T-helper 1 cell treated with Interleukin-12 subunit alpha and Interleukin-12 subunit beta and Interleukin-4 antibody, amounts not matched to agents 30 μg/mL and 1 μg/mL, for 36 hours (primary cell): Measurements from ENCODE around the gene GLCCI1.

Experiments used
- H3K27ac Mint-ChIP-seq: one replicate; pipeline ENCODE4 v1.8.0; 2021; ENCODE audit warnings: mild to moderate bottlenecking, mixed read lengths
- H3K27me3 Mint-ChIP-seq: one replicate; pipeline ENCODE4 v1.8.0; 2021; ENCODE audit warnings: low read depth, mixed read lengths
- H3K36me3 Mint-ChIP-seq: one replicate; pipeline ENCODE4 v1.8.0; 2021; ENCODE audit warnings: low read depth, mixed read lengths
- H3K4me1 Mint-ChIP-seq: one replicate; pipeline ENCODE4 v1.8.0; 2021; ENCODE audit warnings: low read depth, mixed read lengths
- H3K4me3 Mint-ChIP-seq: one replicate; pipeline ENCODE4 v1.8.0; 2021; ENCODE audit warnings: mild to moderate bottlenecking, moderate library complexity, mixed read lengths
- H3K9me3 Mint-ChIP-seq: one replicate; pipeline ENCODE4 v1.8.0; 2021; ENCODE audit warnings: mixed read lengths

Gene GLCCI1

DNA sequence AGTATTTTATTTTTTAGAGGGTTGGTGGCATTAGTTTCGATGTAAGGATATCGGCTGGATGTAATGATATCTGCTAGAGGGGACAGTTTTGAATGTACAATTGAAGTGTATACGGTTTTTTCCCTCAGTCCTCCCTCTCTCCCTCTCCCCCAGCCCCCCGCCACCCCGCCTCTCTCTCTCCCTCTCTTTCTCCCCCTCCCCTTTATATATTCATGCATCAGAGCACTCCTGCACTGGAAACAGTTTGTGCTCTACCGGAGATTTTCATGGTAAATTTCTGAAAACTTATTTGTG lies 1.6 kb downstream of the GLCCI1 start:
- H3K36me3 Mint-ChIP-seq: no peaks in the 10 kb centered on the region
- peaks cover 14% of the 10 kb centered on the region for H3K4me1 Mint-ChIP-seq
- no peaks in the 10 kb centered on the region for H3K27me3 Mint-ChIP-seq
- H3K27ac Mint-ChIP-seq: no peak overlapping the region
- no peaks in the 10 kb centered on the region for H3K9me3 Mint-ChIP-seq
- no peak overlapping the region for H3K4me3 Mint-ChIP-seq

DNA sequence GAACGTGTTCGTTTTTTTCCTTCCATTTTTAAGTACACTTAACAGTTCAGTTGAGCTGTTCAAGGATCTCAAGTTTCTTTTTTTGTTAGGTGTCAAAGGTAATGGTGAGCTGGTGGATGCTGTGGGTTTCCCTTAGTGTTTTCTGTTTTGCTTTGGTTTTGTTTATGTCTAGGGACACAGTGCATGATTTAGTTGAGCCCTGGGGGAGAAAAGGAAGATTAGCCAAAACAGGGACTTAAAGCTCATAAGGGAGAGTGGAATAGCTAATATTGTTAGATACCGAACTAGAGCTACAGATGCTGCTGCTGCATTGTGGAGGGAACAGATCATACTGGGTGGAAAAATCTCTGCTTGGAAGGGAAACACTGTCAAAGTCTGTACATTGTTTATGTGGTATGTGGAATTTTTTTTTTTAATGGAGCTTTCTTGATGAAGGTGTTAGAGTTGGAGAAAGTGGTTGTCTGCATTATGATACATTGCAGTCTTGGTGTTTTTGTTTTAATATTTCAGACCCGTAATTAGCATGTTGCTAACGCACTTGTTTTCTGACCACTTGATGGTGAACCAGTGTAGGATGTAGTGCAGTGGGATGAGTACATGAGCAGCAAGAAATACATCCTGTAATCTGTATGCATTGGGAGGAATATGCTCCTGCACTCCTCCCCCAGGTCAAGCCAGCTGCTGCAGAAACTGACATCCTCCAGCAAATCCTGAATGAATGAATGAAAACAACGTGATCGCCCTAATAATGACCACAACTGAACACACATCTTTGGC lies 2.1 kb downstream of the GLCCI1 start:
- Mint-ChIP-seq H3K4me1 (peaks cover 14% of the 10 kb centered on the region), H3K27me3 (no peaks in the 10 kb centered on the region), H3K36me3 (no peaks in the 10 kb centered on the region), H3K27ac (no peak overlapping the region), H3K9me3 (no peaks in the 10 kb centered on the region), H3K4me3 (no peak overlapping the region)

DNA sequence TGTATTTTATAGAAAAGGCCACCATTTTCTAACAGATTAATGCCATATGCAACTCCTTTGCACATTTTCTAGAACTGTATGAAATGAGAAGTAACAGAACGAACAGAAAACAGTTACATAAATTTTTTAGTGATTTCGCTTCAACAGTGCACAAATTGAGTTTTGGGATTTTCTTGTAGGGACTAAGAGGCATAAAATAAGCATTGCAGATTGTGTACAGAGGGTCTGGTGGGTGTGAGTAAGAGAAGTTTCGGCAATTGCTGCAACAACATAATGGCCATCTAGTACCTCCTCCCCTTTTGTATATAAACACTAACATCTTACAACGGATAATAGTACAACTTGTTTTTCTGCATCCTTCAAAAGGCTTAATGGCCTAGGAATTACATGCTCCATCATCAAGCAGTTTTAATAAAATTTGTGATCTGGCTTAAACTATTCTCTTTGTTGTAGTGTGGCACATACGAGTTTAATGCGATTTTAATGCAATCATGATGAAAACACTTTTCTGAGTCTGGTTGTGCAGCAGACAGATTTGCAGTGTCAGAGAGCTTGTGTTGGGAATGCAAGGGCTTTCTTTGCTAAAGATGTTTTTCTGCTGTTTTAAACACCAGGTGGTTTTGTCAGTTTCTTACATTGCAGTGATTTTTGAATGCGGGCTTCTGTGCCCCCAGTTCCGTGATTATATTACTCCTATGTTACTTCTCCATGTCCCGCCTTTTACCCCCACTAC lies 2.9 kb downstream of the GLCCI1 start:
- Mint-ChIP-seq H3K27me3 (no peaks in the 10 kb centered on the region), H3K36me3 (no peaks in the 10 kb centered on the region), H3K9me3 (no peaks in the 10 kb centered on the region), H3K27ac (no peak overlapping the region), H3K4me1 (peaks cover 16% of the 10 kb centered on the region), H3K4me3 (no peak overlapping the region)

DNA sequence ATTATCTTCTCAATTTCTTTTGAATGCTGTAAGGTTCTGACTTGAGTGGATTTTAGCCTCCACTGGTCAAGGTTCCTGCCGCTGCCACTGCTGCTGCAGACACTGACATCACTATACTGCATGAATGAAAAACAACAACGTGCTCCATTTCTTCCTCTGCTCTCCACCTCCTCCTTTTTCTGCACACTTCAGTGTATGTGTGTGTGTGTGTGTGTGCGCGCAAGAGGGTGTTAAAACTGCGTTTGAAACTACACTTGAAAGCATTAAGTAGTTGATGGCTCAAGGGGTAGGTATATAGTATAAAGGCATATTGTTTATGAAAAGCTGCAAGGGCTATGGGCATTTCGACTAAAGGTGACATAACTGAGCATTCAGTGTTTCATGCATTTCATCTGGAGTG lies 3.5 kb downstream of the GLCCI1 start:
- Mint-ChIP-seq H3K27me3 (no peaks in the 10 kb centered on the region), H3K4me3 (no peak overlapping the region), H3K4me1 (peaks cover 16% of the 10 kb centered on the region), H3K36me3 (no peaks in the 10 kb centered on the region), H3K27ac (no peak overlapping the region), H3K9me3 (no peaks in the 10 kb centered on the region)

DNA sequence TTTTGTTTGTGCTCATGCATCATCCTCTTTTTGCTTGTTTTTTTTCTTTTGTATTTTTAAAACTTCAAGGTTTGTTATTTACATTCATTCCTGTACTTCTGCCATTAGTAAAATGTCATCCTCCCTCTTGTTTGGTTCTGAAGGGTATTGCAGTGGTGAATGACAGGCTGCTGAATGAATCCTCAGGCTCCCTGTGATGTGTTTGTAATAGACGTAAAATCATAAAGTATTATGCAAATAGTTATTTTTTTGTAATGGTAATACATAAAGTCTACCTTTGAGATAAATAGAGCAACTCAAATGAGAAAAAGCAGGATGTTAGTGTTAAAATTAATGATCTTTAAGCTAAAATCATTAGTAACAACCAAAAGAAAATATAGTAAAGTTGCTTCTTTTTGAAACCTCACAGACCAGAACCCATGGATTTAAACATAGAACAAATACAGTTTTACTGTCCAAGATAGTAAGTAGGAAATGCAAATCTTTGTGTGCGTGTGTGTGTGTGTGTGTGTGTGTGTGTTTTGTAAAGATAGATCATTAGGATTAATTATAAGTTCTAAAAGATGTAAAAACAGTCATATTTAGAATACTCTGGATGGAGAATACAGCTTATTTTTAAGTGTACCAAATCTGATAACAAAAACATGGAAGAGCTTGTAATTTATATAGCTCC lies 4.5 kb downstream of the GLCCI1 start:
- H3K4me3 Mint-ChIP-seq: peak overlapping the region; percentile 16
- H3K27ac Mint-ChIP-seq: no peak overlapping the region
- H3K4me1 Mint-ChIP-seq: peaks cover 15% of the 10 kb centered on the region
- H3K36me3 Mint-ChIP-seq: no peaks in the 10 kb centered on the region
- H3K27me3 Mint-ChIP-seq: no peaks in the 10 kb centered on the region
- no peaks in the 10 kb centered on the region for H3K9me3 Mint-ChIP-seq

DNA sequence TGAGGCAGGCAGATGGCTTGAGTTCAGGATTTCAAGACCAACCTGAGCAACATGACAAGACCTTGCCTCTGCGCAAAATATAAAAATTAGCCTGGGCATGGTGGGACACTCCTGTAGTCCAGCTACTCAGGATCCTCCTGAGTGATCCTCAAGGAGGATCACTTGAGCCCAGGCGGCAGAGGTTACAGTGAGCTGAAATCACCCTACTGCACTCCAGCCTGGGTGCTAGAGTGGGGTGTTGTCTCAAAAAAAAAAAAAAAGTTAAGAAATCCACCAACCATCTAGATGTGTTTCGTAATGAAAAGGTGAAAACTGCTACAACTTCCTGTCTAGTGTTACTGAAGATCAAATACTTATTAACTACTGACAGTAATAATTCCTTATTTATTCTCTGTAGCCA lies 8.1 kb downstream of the GLCCI1 start:
- Mint-ChIP-seq H3K27ac (no peak overlapping the region), H3K9me3 (no peaks in the 10 kb centered on the region), H3K4me3 (no peak overlapping the region), H3K36me3 (peaks cover 2% of the 10 kb centered on the region), H3K4me1 (peaks cover 20% of the 10 kb centered on the region), H3K27me3 (no peaks in the 10 kb centered on the region)

DNA sequence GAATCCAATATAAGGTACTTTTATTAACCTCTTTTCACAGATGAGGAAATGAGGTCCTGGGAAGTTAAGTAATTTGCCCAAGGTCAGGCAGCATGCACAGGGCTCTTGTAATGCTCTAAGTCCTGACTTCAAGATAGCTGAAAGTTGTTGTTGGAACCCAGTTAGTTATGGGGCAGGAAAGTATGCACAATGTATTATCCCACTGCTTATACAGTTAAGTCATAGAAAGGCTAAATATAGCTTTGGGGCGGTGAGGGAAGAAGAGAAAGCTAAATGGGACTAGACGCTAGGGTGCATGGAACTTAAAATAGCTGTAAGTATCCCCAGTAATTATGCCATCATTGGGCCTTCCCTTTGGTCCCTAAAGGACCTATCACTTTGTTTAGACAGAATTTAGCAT lies 9.2 kb downstream of the GLCCI1 start:
- Mint-ChIP-seq H3K36me3 (peaks cover 5% of the 10 kb centered on the region), H3K4me1 (peaks cover 20% of the 10 kb centered on the region), H3K4me3 (no peak overlapping the region), H3K27ac (no peak overlapping the region), H3K9me3 (no peaks in the 10 kb centered on the region), H3K27me3 (no peaks in the 10 kb centered on the region)

DNA sequence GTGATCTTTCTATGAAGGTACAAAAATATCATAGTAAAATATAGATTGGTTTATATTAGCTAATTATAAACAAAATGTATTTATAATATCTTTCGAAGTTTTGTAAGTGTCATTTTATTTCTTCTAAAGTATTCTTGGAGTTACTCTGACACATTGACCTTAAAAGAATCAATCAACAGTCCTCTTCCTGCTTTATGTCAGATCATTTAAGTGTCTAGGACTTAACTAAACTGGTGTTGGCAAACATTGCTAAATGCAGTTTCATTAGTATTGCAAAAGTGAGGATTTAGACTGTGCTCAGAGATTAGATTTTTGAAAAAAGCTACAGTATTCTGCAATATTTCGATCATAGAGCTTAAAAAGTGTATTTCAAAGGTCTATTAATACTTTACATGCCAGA lies 10.3 kb downstream of the GLCCI1 start:
- peaks cover 5% of the 10 kb centered on the region for H3K36me3 Mint-ChIP-seq
- no peaks in the 10 kb centered on the region for H3K9me3 Mint-ChIP-seq
- H3K4me3 Mint-ChIP-seq: no peak overlapping the region
- no peak overlapping the region for H3K27ac Mint-ChIP-seq
- H3K27me3 Mint-ChIP-seq: no peaks in the 10 kb centered on the region
- peaks cover 14% of the 10 kb centered on the region for H3K4me1 Mint-ChIP-seq

DNA sequence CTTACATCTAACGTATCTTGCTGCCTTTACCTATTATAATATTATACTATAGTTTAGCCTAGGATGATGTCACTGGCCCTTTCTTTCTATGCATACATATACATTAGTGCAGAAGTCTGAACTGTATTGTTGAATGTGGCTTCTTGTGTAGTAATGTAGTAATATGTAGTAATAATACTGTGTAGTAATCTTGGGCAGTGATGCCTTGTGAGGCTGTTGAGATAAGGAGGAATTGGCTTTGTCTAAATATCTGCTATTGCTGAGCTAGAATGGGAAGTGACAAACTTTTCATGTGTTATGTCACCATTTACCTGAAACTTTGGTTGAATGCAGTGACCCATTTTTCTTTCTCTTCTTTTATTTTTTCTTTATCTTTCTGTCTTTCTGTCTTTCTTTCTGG lies 11.0 kb downstream of the GLCCI1 start:
- Mint-ChIP-seq H3K9me3 (no peaks in the 10 kb centered on the region), H3K27ac (no peak overlapping the region), H3K4me3 (no peak overlapping the region), H3K36me3 (peaks cover 5% of the 10 kb centered on the region), H3K27me3 (no peaks in the 10 kb centered on the region), H3K4me1 (peaks cover 13% of the 10 kb centered on the region)

DNA sequence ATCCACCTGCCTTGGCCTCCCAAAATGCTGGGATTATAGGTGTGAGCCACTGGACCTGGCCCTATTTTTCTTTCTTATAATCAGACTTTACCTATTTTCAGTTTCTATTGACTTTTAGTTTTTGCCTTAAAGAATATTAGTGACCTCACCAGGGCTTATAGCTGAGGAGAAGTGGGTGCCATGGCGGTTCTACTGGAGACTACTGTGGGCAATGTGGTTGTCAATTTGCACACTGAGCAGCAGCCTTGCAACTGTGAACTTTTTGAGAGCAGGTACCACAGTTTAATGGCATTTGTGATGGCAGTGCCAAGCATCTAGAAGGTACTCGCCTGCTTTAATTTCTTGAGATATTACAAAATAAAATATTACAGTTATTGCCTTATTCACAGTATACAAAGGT lies 11.5 kb downstream of the GLCCI1 start:
- H3K27ac Mint-ChIP-seq: no peak overlapping the region
- no peaks in the 10 kb centered on the region for H3K27me3 Mint-ChIP-seq
- no peak overlapping the region for H3K4me3 Mint-ChIP-seq
- peaks cover 11% of the 10 kb centered on the region for H3K4me1 Mint-ChIP-seq
- no peaks in the 10 kb centered on the region for H3K9me3 Mint-ChIP-seq
- H3K36me3 Mint-ChIP-seq: peaks cover 5% of the 10 kb centered on the region

DNA sequence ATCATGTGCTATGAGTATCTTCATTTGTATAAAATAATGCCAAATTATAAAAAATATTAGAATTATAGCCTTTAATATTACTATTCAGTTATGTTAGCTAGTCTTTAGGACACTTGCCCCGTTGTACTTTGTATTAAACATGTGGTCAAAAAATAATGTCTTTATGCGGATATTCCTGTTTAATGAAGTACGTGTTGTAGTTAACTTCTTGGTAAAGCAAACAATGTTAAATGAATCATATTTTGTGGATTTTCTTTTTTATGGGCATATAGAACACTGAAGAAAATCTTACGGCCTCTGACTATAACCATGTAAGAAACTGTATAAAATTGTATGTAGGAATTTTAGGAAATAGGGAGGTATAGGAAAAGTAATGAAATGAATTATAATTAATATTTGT lies 14.3 kb downstream of the GLCCI1 start:
- Mint-ChIP-seq H3K4me3 (no peak overlapping the region), H3K4me1 (peaks cover 7% of the 10 kb centered on the region), H3K9me3 (no peaks in the 10 kb centered on the region), H3K36me3 (peaks cover 5% of the 10 kb centered on the region), H3K27ac (no peak overlapping the region), H3K27me3 (no peaks in the 10 kb centered on the region)

DNA sequence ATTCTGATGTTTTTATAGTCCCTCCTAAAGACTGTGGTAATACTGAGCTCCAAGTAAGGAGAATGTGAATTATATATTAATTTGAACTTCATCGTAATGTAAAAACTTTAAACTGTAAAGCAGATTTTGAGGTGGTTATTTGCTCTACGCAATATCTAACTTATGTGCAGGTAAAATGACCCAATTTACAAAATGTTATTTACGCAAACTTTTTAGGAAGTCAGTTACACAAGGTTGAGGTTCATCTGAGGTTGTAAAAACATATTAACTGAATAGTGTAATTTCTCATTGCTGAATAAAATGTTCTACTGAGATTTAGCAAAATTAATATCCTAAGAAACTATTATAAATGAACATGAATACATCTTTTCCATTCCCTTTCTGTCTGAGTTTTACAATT lies 15.8 kb downstream of the GLCCI1 start:
- H3K27me3 Mint-ChIP-seq: no peaks in the 10 kb centered on the region
- peaks cover 9% of the 10 kb centered on the region for H3K4me1 Mint-ChIP-seq
- H3K27ac Mint-ChIP-seq: no peak overlapping the region
- no peak overlapping the region for H3K4me3 Mint-ChIP-seq
- H3K36me3 Mint-ChIP-seq: peaks cover 5% of the 10 kb centered on the region
- no peaks in the 10 kb centered on the region for H3K9me3 Mint-ChIP-seq

DNA sequence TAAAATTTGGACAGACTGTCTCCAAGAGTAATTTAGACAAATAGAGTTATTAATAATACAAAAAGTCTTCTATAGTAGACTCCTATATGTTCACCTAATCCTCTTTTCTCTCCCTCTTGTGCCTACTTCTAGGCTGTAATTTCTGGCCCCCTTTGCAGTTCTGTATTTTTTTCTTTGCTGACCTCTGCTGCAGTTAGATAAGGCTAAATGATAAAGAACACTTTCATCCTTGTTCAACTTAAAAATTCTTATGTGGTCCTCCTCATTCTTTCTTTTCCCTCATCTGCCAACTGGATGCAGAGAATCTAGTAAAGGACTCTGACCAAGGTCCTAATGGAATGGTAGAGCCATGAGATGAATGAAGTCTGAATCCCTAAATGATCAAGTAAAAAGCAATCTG lies 20.1 kb downstream of the GLCCI1 start:
- H3K4me3 Mint-ChIP-seq: no peak overlapping the region
- H3K27me3 Mint-ChIP-seq: no peaks in the 10 kb centered on the region
- H3K27ac Mint-ChIP-seq: no peak overlapping the region
- peaks cover 16% of the 10 kb centered on the region for H3K36me3 Mint-ChIP-seq
- peaks cover 13% of the 10 kb centered on the region for H3K4me1 Mint-ChIP-seq
- peaks cover 22% of the 10 kb centered on the region for H3K9me3 Mint-ChIP-seq

DNA sequence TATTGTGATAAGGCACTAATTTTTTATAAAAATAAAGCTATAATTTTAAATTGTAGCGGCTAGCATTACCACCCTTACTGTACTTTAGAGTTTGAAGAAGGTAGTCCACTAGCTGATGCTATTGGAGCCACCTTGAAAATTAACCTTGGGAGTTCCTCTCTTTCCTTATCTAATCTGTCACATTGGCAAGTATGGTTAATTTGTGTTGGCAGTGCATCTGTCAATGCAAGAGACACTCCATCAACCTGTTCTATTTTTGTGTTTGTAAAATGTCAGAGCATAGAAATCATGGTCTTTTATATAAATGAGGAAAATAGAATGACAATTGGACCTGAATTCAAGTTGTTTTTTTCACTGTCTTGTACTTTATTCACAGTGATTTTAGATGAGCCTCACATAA lies 20.5 kb downstream of the GLCCI1 start:
- peaks cover 16% of the 10 kb centered on the region for H3K36me3 Mint-ChIP-seq
- H3K4me3 Mint-ChIP-seq: peak overlapping the region; percentile 74
- H3K9me3 Mint-ChIP-seq: peaks cover 22% of the 10 kb centered on the region
- H3K27me3 Mint-ChIP-seq: no peaks in the 10 kb centered on the region
- no peak overlapping the region for H3K27ac Mint-ChIP-seq
- H3K4me1 Mint-ChIP-seq: peaks cover 13% of the 10 kb centered on the region
